GM12878 (cell line): ENCODE results near the gene PLB1.

Experiments
- CREB1 ChIP-seq: IDR thresholded peaks from 2 replicates; pipeline ENCODE4 v1.6.1; 2012; ENCODE audit warnings: low read depth, mild to moderate bottlenecking, inconsistent platforms
- CTCF ChIP-seq, 3 experiments: IDR thresholded peaks in 2 of 3; conservative IDR thresholded peaks in 1 of 3; 2 replicates each; pipeline ENCODE4 v1.5.1; 2011; ENCODE audit warnings: low read depth in 3 of 3, low read length in 3 of 3, mild to moderate bottlenecking in 3 of 3, control low read depth in 2 of 3, moderate library complexity in 2 of 3, inconsistent platforms in 1 of 3, mixed read lengths in 1 of 3; ENCODE audit not compliant: control insufficient read depth in 2 of 3, insufficient read depth in 1 of 3; ENCODE audit errors: extremely low read depth in 1 of 3
- EZH2 ChIP-seq: IDR thresholded peaks from 2 replicates; pipeline ENCODE4 v1.6.1; 2012; ENCODE audit warnings: low read depth, mild to moderate bottlenecking, control low read depth, inconsistent platforms, low read length, borderline replicate concordance; ENCODE audit not compliant: control insufficient read depth
- JUND ChIP-seq: IDR thresholded peaks from 2 replicates; pipeline ENCODE4 v1.6.1; 2012; ENCODE audit warnings: low read depth, mild to moderate bottlenecking, low read length, improper control_type of control experiment, moderate library complexity
- PAX5 ChIP-seq: IDR thresholded peaks from 2 replicates; pipeline ENCODE4 v1.6.1; 2011; ENCODE audit warnings: low read depth, low read length, borderline replicate concordance
- POLR2A ChIP-seq: IDR thresholded peaks from 2 replicates; pipeline ENCODE4 v1.6.1; 2011; ENCODE audit warnings: low read depth, mild to moderate bottlenecking, low read length
- SUPT20H ChIP-seq: IDR thresholded peaks from 2 replicates; pipeline ENCODE4 v1.6.1; 2011; ENCODE audit warnings: low read depth, mild to moderate bottlenecking, low read length, moderate library complexity, borderline replicate concordance; ENCODE audit not compliant: control insufficient read depth
- ZBTB4 ChIP-seq: fragments of 450-650 bp; formaldehyde crosslinking; IDR thresholded peaks from 2 replicates; pipeline ENCODE4 v1.4.0; 2022; ENCODE audit warnings: mild to moderate bottlenecking, moderate library complexity
- ZNF207 ChIP-seq: fragments of 450-650 bp; IDR thresholded peaks from 2 replicates; pipeline ENCODE4 v1.6.1; 2014; ENCODE audit warnings: antibody characterized with exemption, mild to moderate bottlenecking, borderline replicate concordance

- TF ChIP-seq JUND (no peak), EZH2 (no peak), POLR2A (no peak), PAX5 (no peak), CTCF (IDR thresholded peaks at IDR 0.05 in 2 of 3, conservative IDR thresholded peaks at IDR 0.05 in 1 of 3; ENCODE audit: control insufficient read depth in 2 of 3, extremely low read depth in 1 of 3, insufficient read depth in 1 of 3, low read depth in 3 of 3, low read length in 3 of 3) (no peak), ZNF207 (no peak), SUPT20H (no peak), ZBTB4 (CRISPR knock-in tag) (no peak), CREB1 (no peak)
Observed at GRCh38 chr2:28665041-28665704, 169.3 kb downstream of the PLB1 start.
